NT2/D1 (cell line): Measurements from ENCODE around the gene MAP7.

Experiments used
- DNase-seq: peaks from one replicate; pipeline ENCODE4 v3.0.0-alpha.2; 2011; ENCODE audit warnings: low read depth, low spot score
- H3K27me3 ChIP-seq: 2 replicates; pipeline ENCODE4 v1.6.0; 2011; ENCODE audit warnings: mild to moderate bottlenecking; ENCODE audit not compliant: insufficient read length, insufficient read depth
- H3K36me3 ChIP-seq: 2 replicates; pipeline ENCODE4 v1.6.1; 2011; ENCODE audit warnings: mild to moderate bottlenecking, low read length, mixed read lengths; ENCODE audit not compliant: insufficient read depth, insufficient read length
- H3K4me1 ChIP-seq: 2 replicates; pipeline ENCODE4 v1.5.1; 2011; ENCODE audit not compliant: insufficient read depth, insufficient read length
- H3K4me3 ChIP-seq: 2 replicates; pipeline ENCODE4 v1.5.1; 2011; ENCODE audit warnings: low read depth; ENCODE audit not compliant: insufficient read length
- H3K9ac ChIP-seq: 2 replicates; pipeline ENCODE4 v1.6.0; 2011; ENCODE audit warnings: low read depth; ENCODE audit not compliant: insufficient read length
- H3K9me3 ChIP-seq: 2 replicates; pipeline ENCODE4 v1.5.1; 2011; ENCODE audit warnings: mild to moderate bottlenecking, low read length; ENCODE audit not compliant: insufficient read depth
- SUZ12 ChIP-seq: IDR thresholded peaks from 2 replicates; pipeline ENCODE4 v1.6.1; 2011; ENCODE audit not compliant: insufficient read length, insufficient read depth; ENCODE audit errors: extremely low read depth
- YY1 ChIP-seq: IDR thresholded peaks from 2 replicates; pipeline ENCODE4 v1.6.1; 2011; ENCODE audit not compliant: insufficient read length, insufficient read depth
- ZNF274 ChIP-seq: IDR thresholded peaks from 2 replicates; pipeline ENCODE4 v1.6.1; 2011; ENCODE audit warnings: mild to moderate bottlenecking, low read depth, low read length

Gene MAP7

GRCh38 chr6:136466777-136467176, 83.4 kb downstream of the MAP7 start:
- Histone ChIP-seq H3K4me1 (no peaks in the 10 kb centered on the region), H3K27me3 (no peaks in the 10 kb centered on the region), H3K4me3 (no peak overlapping the region), H3K9me3 (no peaks in the 10 kb centered on the region), H3K36me3 (no peaks in the 10 kb centered on the region), H3K9ac (no peak overlapping the region)
- TF ChIP-seq SUZ12 (no peak), ZNF274 (no peak), YY1 (no peak)
- DNase-seq: no peak

- H3K9ac ChIP-seq: no peak overlapping the region
- no peaks in the 10 kb centered on the region for H3K9me3 ChIP-seq
- no peak for TF ChIP-seq ZNF274
- no peak for TF ChIP-seq YY1
- no peak for TF ChIP-seq SUZ12
- no peaks in the 10 kb centered on the region for H3K4me1 ChIP-seq
- no peak overlapping the region for H3K4me3 ChIP-seq
- H3K27me3 ChIP-seq: no peaks in the 10 kb centered on the region
- H3K36me3 ChIP-seq: no peaks in the 10 kb centered on the region
- no peak for DNase-seq
Measured at GRCh38 chr6:136465766-136466303, 84.4 kb downstream of the MAP7 start.

- Histone ChIP-seq H3K27me3 (no peaks in the 10 kb centered on the region), H3K4me3 (no peak overlapping the region), H3K36me3 (no peaks in the 10 kb centered on the region), H3K9ac (no peak overlapping the region), H3K9me3 (no peaks in the 10 kb centered on the region), H3K4me1 (no peaks in the 10 kb centered on the region)
- no peak for DNase-seq
- TF ChIP-seq YY1: no peak
- no peak for TF ChIP-seq ZNF274
- TF ChIP-seq SUZ12: no peak
Measured at GRCh38 chr6:136464874-136465273, 85.3 kb downstream of the MAP7 start.

GRCh38 chr6:136464148-136464547, 86.1 kb downstream of the MAP7 start:
- no peaks in the 10 kb centered on the region for H3K4me1 ChIP-seq
- TF ChIP-seq YY1 (no peak), ZNF274 (no peak), SUZ12 (no peak)
- no peak for DNase-seq
- H3K9ac ChIP-seq: no peak overlapping the region
- no peak overlapping the region for H3K4me3 ChIP-seq
- H3K27me3 ChIP-seq: no peaks in the 10 kb centered on the region
- no peaks in the 10 kb centered on the region for H3K36me3 ChIP-seq
- H3K9me3 ChIP-seq: no peaks in the 10 kb centered on the region

- no peaks in the 10 kb centered on the region for H3K4me1 ChIP-seq
Measured at GRCh38 chr6:136463743-136464142, 86.5 kb downstream of the MAP7 start.

GRCh38 chr6:136446579-136447187, 103.5 kb downstream of the MAP7 start:
- no peaks in the 10 kb centered on the region for H3K27me3 ChIP-seq
- no peak overlapping the region for H3K9ac ChIP-seq
- no peaks in the 10 kb centered on the region for H3K36me3 ChIP-seq
- TF ChIP-seq YY1 (no peak), ZNF274 (no peak), SUZ12 (no peak)
- DNase-seq: no peak
- no peaks in the 10 kb centered on the region for H3K9me3 ChIP-seq
- H3K4me3 ChIP-seq: no peak overlapping the region
- H3K4me1 ChIP-seq: no peaks in the 10 kb centered on the region

More at GRCh38 chr6:136463743-136464142, 86.5 kb downstream of the MAP7 start:
- no peak overlapping the region for H3K4me3 ChIP-seq
- TF ChIP-seq YY1: no peak
- TF ChIP-seq SUZ12: no peak
- TF ChIP-seq ZNF274: no peak
- H3K27me3 ChIP-seq: no peaks in the 10 kb centered on the region
- H3K9me3 ChIP-seq: no peaks in the 10 kb centered on the region
- DNase-seq: no peak
- no peak overlapping the region for H3K9ac ChIP-seq
- H3K36me3 ChIP-seq: no peaks in the 10 kb centered on the region

GRCh38 chr6:136446145-136446544, 104.1 kb downstream of the MAP7 start:
- DNase-seq: no peak
- Histone ChIP-seq H3K9ac (no peak overlapping the region), H3K4me1 (no peaks in the 10 kb centered on the region), H3K9me3 (no peaks in the 10 kb centered on the region), H3K4me3 (no peak overlapping the region), H3K27me3 (no peaks in the 10 kb centered on the region), H3K36me3 (no peaks in the 10 kb centered on the region)
- TF ChIP-seq YY1 (no peak), SUZ12 (no peak), ZNF274 (no peak)
